GM12878 (cell line): Measurements from ENCODE around the gene ARPC5L. TPM values are rescaled to one million over a fixed set of nuclear protein-coding genes. Genes with fewer than 3 reads are reported as not detected.
A peak's percentile ranks its signal among the peaks of the same experiment; 100 is the strongest.

Experiments
- CEBPB ChIP-seq, 2 experiments: fragments of 150-350 bp in 1 of 2; IDR thresholded peaks; 2 replicates each; pipeline ENCODE4 v1.6.1; 2012 to 2014; ENCODE audit warnings: low read depth in 2 of 2, low read length in 2 of 2, borderline replicate concordance in 1 of 2, inconsistent platforms in 1 of 2
- CHD2 ChIP-seq: IDR thresholded peaks from 2 replicates; pipeline ENCODE4 v1.6.1; 2011; ENCODE audit warnings: low read depth, low read length, improper control_type of control experiment, borderline replicate concordance
- E2F4 ChIP-seq: IDR thresholded peaks from 2 replicates; pipeline ENCODE4 v1.6.1; 2012; ENCODE audit warnings: low read depth, low read length, improper control_type of control experiment
- GATAD2B ChIP-seq: fragments of 450-650 bp; conservative IDR thresholded peaks from 2 replicates; pipeline ENCODE4 v1.6.1; 2017; ENCODE audit warnings: low read depth, mild to moderate bottlenecking, moderate library complexity
- HDAC2 ChIP-seq: fragments of 200-600 bp; sonication (generic); IDR thresholded peaks from 2 replicates; pipeline ENCODE4 v1.6.1; 2017
- IKZF1 ChIP-seq: fragments of 450-650 bp; conservative IDR thresholded peaks from 2 replicates; pipeline ENCODE4 v1.6.1; 2017; ENCODE audit warnings: antibody characterized with exemption, mild to moderate bottlenecking
- LARP7 ChIP-seq: fragments of 450-650 bp; IDR thresholded peaks from 2 replicates; pipeline ENCODE4 v1.6.1; 2017; ENCODE audit warnings: mild to moderate bottlenecking
- MEF2B ChIP-seq: fragments of 450-650 bp; IDR thresholded peaks from 2 replicates; pipeline ENCODE4 v1.6.1; 2018; ENCODE audit warnings: mild to moderate bottlenecking, moderate library complexity; ENCODE audit not compliant: partially characterized antibody, poor library complexity, severe bottlenecking
- NR2F1 ChIP-seq: fragments of 450-650 bp; conservative IDR thresholded peaks from 2 replicates; pipeline ENCODE4 v1.6.1; 2017; ENCODE audit warnings: mild to moderate bottlenecking
- POU2F2 ChIP-seq: IDR thresholded peaks from 3 replicates; pipeline ENCODE4 v1.6.1; 2011; ENCODE audit warnings: low read depth, mild to moderate bottlenecking, low read length, borderline replicate concordance
- RB1 ChIP-seq: fragments of 450-650 bp; formaldehyde crosslinking; IDR thresholded peaks from 2 replicates; pipeline ENCODE4 v1.6.1; 2017; ENCODE audit warnings: mild to moderate bottlenecking, borderline replicate concordance
- SIN3A ChIP-seq: IDR thresholded peaks from 2 replicates; pipeline ENCODE4 v1.6.1; 2012; ENCODE audit warnings: low read depth, low read length, improper control_type of control experiment
- ZNF207 ChIP-seq: fragments of 450-650 bp; IDR thresholded peaks from 2 replicates; pipeline ENCODE4 v1.6.1; 2014; ENCODE audit warnings: antibody characterized with exemption, mild to moderate bottlenecking, borderline replicate concordance
- ZSCAN29 ChIP-seq: fragments of 450-650 bp; IDR thresholded peaks from 2 replicates; pipeline ENCODE4 v1.6.1; 2017; ENCODE audit warnings: mild to moderate bottlenecking, moderate library complexity
- polyA plus RNA-seq, 11 experiments: library from polyadenylated mRNA; depleted of rRNA in 4 of 11; unstranded in 6 of 11; stranded (reverse) in 5 of 11; fragments of >200 nt; fragmentation: Nextera tagmentation in 4 of 11; fragmentation: Illumina TruSeq in 1 of 11; extraction: Ambion mirVana in 4 of 11; extraction: Trizol in 1 of 11; gene quantifications; 1 replicate in 1 of 11; 2 replicates in 10 of 11; pipeline versions ENCODE4 v1.2.1 to v1.2.3, GENCODE V29; 2011 to 2016; ENCODE audit warnings: inconsistent platforms in 2 of 11, missing spikeins in 2 of 11, low read depth in 1 of 11
- total RNA-seq, 4 experiments: library from RNA; depleted of rRNA in 3 of 4; stranded (reverse); fragments of >200 nt in 3 of 4; fragmentation: Illumina TruSeq in 1 of 4; extraction: Trizol in 1 of 4; gene quantifications; 2 replicates each; pipeline versions ENCODE4 v1.2.1 to v1.2.3, GENCODE V29; 2013 to 2021
- TF ChIP-seq, protein P1 (sequence below): fragments of 450-650 bp; IDR thresholded peaks from 2 replicates; pipeline ENCODE4 v1.6.1; 2017; ENCODE audit warnings: low read depth, mild to moderate bottlenecking, moderate library complexity
- TF ChIP-seq, protein P2 (sequence below): IDR thresholded peaks from 2 replicates; pipeline ENCODE4 v1.6.1; 2012; ENCODE audit warnings: low read depth, low read length, improper control_type of control experiment
- TF ChIP-seq, protein P3 (sequence below): fragments of 450-650 bp; IDR thresholded peaks from 2 replicates; pipeline ENCODE4 v1.6.1; 2017; ENCODE audit warnings: antibody characterized with exemption, mild to moderate bottlenecking, moderate library complexity

The ARPC5L gene
- total and polyA plus RNA-seq, 10 of the 15 experiments (the other 5 are each of a cell fraction or from before 2014, with no cell fraction given), result 42.3 to 207 (median 104) TPM

- TF ChIP-seq MEF2B, result peak; percentile 81
- no peak for TF ChIP-seq E2F4
- 0 out of 2 replicates have a peak, but pooled peaks have one; percentile 44 for TF ChIP-seq CHD2
- TF ChIP-seq POU2F2, result 0 out of 3 replicates have a peak, but pooled peaks have one; percentile 18
- peak; percentile 54 for TF ChIP-seq NR2F1
- peak; percentile 90; the same call in 1 of the 2 replicates for TF ChIP-seq ZNF207
- TF ChIP-seq LARP7, result peak; percentile 98
- TF ChIP-seq GATAD2B, result peak; percentile 89
- no peak for TF ChIP-seq CEBPB (IDR thresholded peaks at IDR 0.05; ENCODE audit: borderline replicate concordance in 1 of 2, low read depth in 2 of 2, low read length in 2 of 2)
- TF ChIP-seq, protein P1, sequence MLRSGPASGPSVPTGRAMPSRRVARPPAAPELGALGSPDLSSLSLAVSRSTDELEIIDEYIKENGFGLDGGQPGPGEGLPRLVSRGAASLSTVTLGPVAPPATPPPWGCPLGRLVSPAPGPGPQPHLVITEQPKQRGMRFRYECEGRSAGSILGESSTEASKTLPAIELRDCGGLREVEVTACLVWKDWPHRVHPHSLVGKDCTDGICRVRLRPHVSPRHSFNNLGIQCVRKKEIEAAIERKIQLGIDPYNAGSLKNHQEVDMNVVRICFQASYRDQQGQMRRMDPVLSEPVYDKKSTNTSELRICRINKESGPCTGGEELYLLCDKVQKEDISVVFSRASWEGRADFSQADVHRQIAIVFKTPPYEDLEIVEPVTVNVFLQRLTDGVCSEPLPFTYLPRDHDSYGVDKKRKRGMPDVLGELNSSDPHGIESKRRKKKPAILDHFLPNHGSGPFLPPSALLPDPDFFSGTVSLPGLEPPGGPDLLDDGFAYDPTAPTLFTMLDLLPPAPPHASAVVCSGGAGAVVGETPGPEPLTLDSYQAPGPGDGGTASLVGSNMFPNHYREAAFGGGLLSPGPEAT, result 0 out of 2 replicates have a peak, but pooled peaks have one; percentile 16
- peak; percentile 57; the same call in 1 of the 2 replicates for TF ChIP-seq SIN3A
- TF ChIP-seq RB1, result peak; percentile 93; the same call in 1 of the 2 replicates
- TF ChIP-seq, protein P2, sequence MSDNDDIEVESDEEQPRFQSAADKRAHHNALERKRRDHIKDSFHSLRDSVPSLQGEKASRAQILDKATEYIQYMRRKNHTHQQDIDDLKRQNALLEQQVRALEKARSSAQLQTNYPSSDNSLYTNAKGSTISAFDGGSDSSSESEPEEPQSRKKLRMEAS, result peak; percentile 45
- TF ChIP-seq, protein P3, sequence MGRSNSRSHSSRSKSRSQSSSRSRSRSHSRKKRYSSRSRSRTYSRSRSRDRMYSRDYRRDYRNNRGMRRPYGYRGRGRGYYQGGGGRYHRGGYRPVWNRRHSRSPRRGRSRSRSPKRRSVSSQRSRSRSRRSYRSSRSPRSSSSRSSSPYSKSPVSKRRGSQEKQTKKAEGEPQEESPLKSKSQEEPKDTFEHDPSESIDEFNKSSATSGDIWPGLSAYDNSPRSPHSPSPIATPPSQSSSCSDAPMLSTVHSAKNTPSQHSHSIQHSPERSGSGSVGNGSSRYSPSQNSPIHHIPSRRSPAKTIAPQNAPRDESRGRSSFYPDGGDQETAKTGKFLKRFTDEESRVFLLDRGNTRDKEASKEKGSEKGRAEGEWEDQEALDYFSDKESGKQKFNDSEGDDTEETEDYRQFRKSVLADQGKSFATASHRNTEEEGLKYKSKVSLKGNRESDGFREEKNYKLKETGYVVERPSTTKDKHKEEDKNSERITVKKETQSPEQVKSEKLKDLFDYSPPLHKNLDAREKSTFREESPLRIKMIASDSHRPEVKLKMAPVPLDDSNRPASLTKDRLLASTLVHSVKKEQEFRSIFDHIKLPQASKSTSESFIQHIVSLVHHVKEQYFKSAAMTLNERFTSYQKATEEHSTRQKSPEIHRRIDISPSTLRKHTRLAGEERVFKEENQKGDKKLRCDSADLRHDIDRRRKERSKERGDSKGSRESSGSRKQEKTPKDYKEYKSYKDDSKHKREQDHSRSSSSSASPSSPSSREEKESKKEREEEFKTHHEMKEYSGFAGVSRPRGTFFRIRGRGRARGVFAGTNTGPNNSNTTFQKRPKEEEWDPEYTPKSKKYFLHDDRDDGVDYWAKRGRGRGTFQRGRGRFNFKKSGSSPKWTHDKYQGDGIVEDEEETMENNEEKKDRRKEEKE, result 0 out of 2 replicates have a peak, but pooled peaks have one; percentile 18
- peak; percentile 77 for TF ChIP-seq IKZF1
- TF ChIP-seq HDAC2, result no peak
- TF ChIP-seq ZSCAN29, result no peak
These were observed 8.9 kb upstream of the ARPC5L start, which contains the start of gene WDR38 (continued) for GRCh38 chr9:124852829-124853531.
